ENCODE measurements around the gene RPS15. TPM values are rescaled to one million over a fixed set of nuclear protein-coding genes. Genes with fewer than 3 reads are reported as not detected.
"Not testable (repeated sequence)": the region's sequence is repeated elsewhere in the genome, so short reads cannot be mapped to it uniquely, and the experiment has no call there.

RPS15 gene
- total RNA-seq, 1 donor from 2014 or later, result 614 TPM

GRCh38 chr19:1434577-1435060 is 3.6 kb upstream of the RPS15 start:
- H3K36me3 Mint-ChIP-seq (ENCODE audit: low read depth), result peaks cover 5% of the 10 kb centered on the region
- no peaks in the 10 kb centered on the region for H3K9me3 Mint-ChIP-seq (ENCODE audit: low read depth)
- peaks cover 12% of the 10 kb centered on the region for H3K4me1 Mint-ChIP-seq (ENCODE audit: low read depth)
- TF ChIP-seq, protein P1, sequence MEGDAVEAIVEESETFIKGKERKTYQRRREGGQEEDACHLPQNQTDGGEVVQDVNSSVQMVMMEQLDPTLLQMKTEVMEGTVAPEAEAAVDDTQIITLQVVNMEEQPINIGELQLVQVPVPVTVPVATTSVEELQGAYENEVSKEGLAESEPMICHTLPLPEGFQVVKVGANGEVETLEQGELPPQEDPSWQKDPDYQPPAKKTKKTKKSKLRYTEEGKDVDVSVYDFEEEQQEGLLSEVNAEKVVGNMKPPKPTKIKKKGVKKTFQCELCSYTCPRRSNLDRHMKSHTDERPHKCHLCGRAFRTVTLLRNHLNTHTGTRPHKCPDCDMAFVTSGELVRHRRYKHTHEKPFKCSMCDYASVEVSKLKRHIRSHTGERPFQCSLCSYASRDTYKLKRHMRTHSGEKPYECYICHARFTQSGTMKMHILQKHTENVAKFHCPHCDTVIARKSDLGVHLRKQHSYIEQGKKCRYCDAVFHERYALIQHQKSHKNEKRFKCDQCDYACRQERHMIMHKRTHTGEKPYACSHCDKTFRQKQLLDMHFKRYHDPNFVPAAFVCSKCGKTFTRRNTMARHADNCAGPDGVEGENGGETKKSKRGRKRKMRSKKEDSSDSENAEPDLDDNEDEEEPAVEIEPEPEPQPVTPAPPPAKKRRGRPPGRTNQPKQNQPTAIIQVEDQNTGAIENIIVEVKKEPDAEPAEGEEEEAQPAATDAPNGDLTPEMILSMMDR (IDR thresholded peaks at IDR 0.05), result no peak
- no peak overlapping the region for H3K27ac Mint-ChIP-seq (ENCODE audit: unreplicated experiment)
- no peaks in the 10 kb centered on the region for H3K27me3 Mint-ChIP-seq (ENCODE audit: low read depth)
- no peak for DNase-seq (ENCODE audit: low spot score)
- H3K4me3 Mint-ChIP-seq (ENCODE audit: unreplicated experiment), result no peak overlapping the region

DNA sequence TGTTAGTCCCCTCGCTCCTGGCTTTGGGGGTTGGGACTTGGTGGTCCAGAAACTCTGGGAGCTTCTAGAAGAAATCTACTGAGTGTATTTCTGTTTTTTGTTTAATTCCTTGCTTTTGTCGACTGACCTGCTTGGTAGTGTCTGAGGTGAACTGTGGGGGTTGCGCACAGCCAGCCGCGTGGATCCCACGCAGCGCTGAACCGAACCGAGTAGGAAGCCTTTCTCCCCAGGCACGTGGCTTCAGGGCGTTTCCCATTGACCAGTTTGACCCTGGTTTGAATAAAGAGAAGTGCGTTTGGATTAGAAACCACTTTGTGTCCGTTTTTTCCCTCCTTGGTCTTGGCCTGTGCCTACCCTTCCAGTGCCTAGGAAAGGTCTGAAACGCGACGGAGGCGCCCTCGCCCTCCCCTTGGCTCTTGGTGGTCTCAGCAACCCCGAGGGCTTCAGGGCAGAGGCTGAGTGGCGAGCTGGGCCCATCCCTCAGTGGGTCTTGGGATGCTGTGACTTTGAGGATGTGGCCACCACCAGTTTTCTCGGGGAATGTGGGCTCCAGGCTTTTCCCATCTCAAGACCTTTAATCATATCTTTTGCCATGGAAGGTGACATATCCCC is 2.7 kb upstream of the RPS15 start:
- Mint-ChIP-seq H3K4me3 (ENCODE audit: unreplicated experiment) (no peak overlapping the region), H3K36me3 (ENCODE audit: low read depth) (peaks cover 8% of the 10 kb centered on the region), H3K4me1 (ENCODE audit: low read depth) (peaks cover 19% of the 10 kb centered on the region), H3K27ac (ENCODE audit: unreplicated experiment) (no peak overlapping the region), H3K9me3 (ENCODE audit: low read depth) (no peaks in the 10 kb centered on the region), H3K27me3 (ENCODE audit: low read depth) (no peaks in the 10 kb centered on the region)
- no peak for DNase-seq (ENCODE audit: low spot score)
- TF ChIP-seq, protein P1 (IDR thresholded peaks at IDR 0.05), result no peak

DNA sequence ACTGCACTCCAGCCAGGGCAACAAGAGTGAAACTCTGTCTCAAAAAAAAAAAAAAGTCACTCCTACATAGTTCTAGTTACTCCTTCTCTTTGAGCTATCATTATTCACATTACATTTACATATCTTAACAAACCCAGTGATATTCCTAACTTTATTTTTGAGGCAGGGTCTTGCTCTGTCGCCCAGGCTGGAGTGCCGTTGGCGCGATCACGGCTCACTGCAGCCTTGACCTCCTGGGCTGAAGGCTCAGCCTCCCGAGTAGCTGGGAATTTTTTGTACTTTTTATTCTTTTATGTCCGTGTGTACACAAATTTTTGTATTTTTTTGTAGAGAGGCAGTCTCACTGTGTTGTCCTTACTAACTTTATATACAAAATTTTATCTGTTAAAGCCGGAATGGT is 587 bp upstream of the RPS15 start:
- H3K4me3 Mint-ChIP-seq (ENCODE audit: unreplicated experiment), result no peak overlapping the region
- H3K4me1 Mint-ChIP-seq (ENCODE audit: low read depth), result peaks cover 25% of the 10 kb centered on the region
- H3K27me3 Mint-ChIP-seq (ENCODE audit: low read depth), result no peaks in the 10 kb centered on the region
- DNase-seq (ENCODE audit: low spot score), result no peak
- TF ChIP-seq, protein P1 (IDR thresholded peaks at IDR 0.05), result no peak
- H3K9me3 Mint-ChIP-seq (ENCODE audit: low read depth), result no peaks in the 10 kb centered on the region
- H3K27ac Mint-ChIP-seq (ENCODE audit: unreplicated experiment), result peak overlapping the region; percentile 100
- peaks cover 15% of the 10 kb centered on the region for H3K36me3 Mint-ChIP-seq (ENCODE audit: low read depth)

- Mint-ChIP-seq H3K4me3 (ENCODE audit: unreplicated experiment) (peak overlapping the region; percentile 97), H3K27me3 (ENCODE audit: low read depth) (no peaks in the 10 kb centered on the region), H3K27ac (ENCODE audit: unreplicated experiment) (peak overlapping the region; percentile 78), H3K36me3 (ENCODE audit: low read depth) (peaks cover 13% of the 10 kb centered on the region), H3K9me3 (ENCODE audit: low read depth) (no peaks in the 10 kb centered on the region), H3K4me1 (ENCODE audit: low read depth) (peaks cover 28% of the 10 kb centered on the region)
- no peak for DNase-seq (ENCODE audit: low spot score)
- TF ChIP-seq, protein P1 (IDR thresholded peaks at IDR 0.05), result no peak
Measured at GRCh38 chr19:1438933-1439354, 748 bp downstream of the RPS15 start.

DNA sequence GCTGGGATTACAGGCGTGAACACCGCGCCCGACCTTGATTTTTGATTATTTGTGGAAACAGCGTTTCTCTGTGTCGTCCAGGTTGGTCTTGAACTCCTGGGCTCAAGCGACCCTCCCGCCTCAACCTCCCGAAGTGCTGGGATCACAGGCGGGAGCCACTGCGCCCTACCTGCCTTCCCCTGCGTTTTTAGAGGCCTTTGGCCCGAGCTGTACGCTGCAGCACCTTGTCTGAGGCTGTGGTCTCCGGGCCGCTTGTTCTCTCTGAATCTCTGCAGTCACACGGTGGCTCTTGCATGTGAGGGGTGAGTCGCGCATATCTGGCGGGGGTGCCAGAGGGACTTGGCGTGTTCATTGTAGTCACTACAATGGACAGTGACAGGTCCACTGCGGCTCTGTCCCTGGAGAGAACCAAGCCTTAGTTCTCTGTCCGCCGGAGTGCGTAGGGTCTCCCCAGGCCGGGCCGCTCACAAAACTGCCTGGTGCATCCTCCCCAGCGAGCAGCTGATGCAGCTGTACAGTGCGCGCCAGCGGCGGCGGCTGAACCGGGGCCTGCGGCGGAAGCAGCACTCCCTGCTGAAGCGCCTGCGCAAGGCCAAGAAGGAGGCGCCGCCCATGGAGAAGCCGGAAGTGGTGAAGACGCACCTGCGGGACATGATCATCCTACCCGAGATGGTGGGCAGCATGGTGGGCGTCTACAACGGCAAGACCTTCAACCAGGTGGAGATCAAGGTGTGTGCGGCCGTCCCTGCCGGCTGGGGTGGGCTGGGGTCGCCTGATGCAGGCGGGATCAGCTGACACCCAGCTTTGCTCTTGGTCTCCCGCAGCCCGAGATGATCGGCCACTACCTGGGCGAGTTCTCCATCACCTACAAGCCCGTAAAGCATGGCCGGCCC is 1.6 kb downstream of the RPS15 start:
- H3K27me3 Mint-ChIP-seq (ENCODE audit: low read depth), result not testable (repeated sequence)
- peak overlapping the region; percentile 63 for H3K27ac Mint-ChIP-seq (ENCODE audit: unreplicated experiment)

More for the DNA sequence above, 1.6 kb downstream of the RPS15 start:
- Mint-ChIP-seq H3K4me1 (ENCODE audit: low read depth) (peaks cover 30% of the 10 kb centered on the region), H3K36me3 (ENCODE audit: low read depth) (peaks cover 13% of the 10 kb centered on the region), H3K4me3 (ENCODE audit: unreplicated experiment) (peak overlapping the region; percentile 97)
- not testable (repeated sequence) for DNase-seq (ENCODE audit: low spot score); H3K9me3 Mint-ChIP-seq (ENCODE audit: low read depth)

Data from chondrocyte (in vitro differentiated cells).